ENCODE data around the gene HGD. TPM values are rescaled to one million over a fixed set of nuclear protein-coding genes. Genes with fewer than 3 reads are reported as not detected.
A peak's percentile ranks its signal among the peaks of the same experiment; 100 is the strongest.

Gene HGD
- total and polyA plus RNA-seq, 2 donors (not counting 3 experiments of a cell fraction or from before 2014, with no cell fraction given), result 0.18 to 0.22 TPM

- H3K36me3 ChIP-seq (ENCODE audit: control insufficient read depth in 2 of 2, extremely low read depth in 1 of 2, insufficient read depth in 2 of 2, low read length in 2 of 2), result no peaks in the 10 kb centered on the region
- DNase-seq (ENCODE audit: low read depth, low spot score) (peak; percentile 2), FAIRE-seq (no peak)
- intact Hi-C loops (cut with micrococcal nuclease), result loop anchor here (10.0 kb wide), 1 partner anchor 624 kb away; no protein-coding TSS in a partner anchor
- H4K20me1 ChIP-seq (replicated peaks; ENCODE audit: control insufficient read depth, extremely low read depth, insufficient read depth, low read length), result no peaks in the 10 kb centered on the region
- no peak for TF ChIP-seq EZH2 (IDR thresholded peaks at IDR 0.05; ENCODE audit: borderline replicate concordance, low read depth, low read length, severe bottlenecking)
- TF ChIP-seq, protein P1, sequence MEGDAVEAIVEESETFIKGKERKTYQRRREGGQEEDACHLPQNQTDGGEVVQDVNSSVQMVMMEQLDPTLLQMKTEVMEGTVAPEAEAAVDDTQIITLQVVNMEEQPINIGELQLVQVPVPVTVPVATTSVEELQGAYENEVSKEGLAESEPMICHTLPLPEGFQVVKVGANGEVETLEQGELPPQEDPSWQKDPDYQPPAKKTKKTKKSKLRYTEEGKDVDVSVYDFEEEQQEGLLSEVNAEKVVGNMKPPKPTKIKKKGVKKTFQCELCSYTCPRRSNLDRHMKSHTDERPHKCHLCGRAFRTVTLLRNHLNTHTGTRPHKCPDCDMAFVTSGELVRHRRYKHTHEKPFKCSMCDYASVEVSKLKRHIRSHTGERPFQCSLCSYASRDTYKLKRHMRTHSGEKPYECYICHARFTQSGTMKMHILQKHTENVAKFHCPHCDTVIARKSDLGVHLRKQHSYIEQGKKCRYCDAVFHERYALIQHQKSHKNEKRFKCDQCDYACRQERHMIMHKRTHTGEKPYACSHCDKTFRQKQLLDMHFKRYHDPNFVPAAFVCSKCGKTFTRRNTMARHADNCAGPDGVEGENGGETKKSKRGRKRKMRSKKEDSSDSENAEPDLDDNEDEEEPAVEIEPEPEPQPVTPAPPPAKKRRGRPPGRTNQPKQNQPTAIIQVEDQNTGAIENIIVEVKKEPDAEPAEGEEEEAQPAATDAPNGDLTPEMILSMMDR (IDR thresholded peaks at IDR 0.05; ENCODE audit: extremely low read depth in 1 of 2, insufficient read depth in 1 of 2, low read depth in 1 of 2, low read length in 2 of 2), result no peak
- no peak for TF ChIP-seq JUN (IDR thresholded peaks at IDR 0.05; ENCODE audit: borderline replicate concordance, insufficient read depth, insufficient read length, low read depth)
- TF ChIP-seq, protein P2, sequence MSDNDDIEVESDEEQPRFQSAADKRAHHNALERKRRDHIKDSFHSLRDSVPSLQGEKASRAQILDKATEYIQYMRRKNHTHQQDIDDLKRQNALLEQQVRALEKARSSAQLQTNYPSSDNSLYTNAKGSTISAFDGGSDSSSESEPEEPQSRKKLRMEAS (IDR thresholded peaks at IDR 0.05; ENCODE audit: insufficient read depth, insufficient read length), result no peak
- no peak for TF ChIP-seq GATA2 (IDR thresholded peaks at IDR 0.05; ENCODE audit: insufficient read depth, insufficient read length, low read depth, low read length)
- TF ChIP-seq MYC (IDR thresholded peaks at IDR 0.05; ENCODE audit: low read depth, low read length), result no peak
- TF ChIP-seq FOS (IDR thresholded peaks at IDR 0.05; ENCODE audit: borderline replicate concordance, insufficient read depth, low read length), result no peak
- TF ChIP-seq POLR2AphosphoS5 (IDR thresholded peaks at IDR 0.05; ENCODE audit: insufficient read depth, low read depth, low read length), result no peak
- no peak for TF ChIP-seq POLR2A (IDR thresholded peaks at IDR 0.05; ENCODE audit: low read depth, low read length)
- H3K27me3 ChIP-seq (ENCODE audit: control insufficient read depth in 2 of 2, insufficient read depth in 2 of 2, low read length in 2 of 2), result no peaks in the 10 kb centered on the region
- H2AFZ ChIP-seq (ENCODE audit: low read depth, low read length), result no peak overlapping the region
- H3K9me3 ChIP-seq (replicated peaks; ENCODE audit: control insufficient read depth, insufficient read depth, low read length), result no peaks in the 10 kb centered on the region
- H3K4me1 ChIP-seq (ENCODE audit: control insufficient read depth, extremely low read depth, insufficient read depth, low read length), result no peaks in the 10 kb centered on the region
- ChIA-PET POLR2A (no interaction called here), CTCF (interaction anchor here (1.0 kb wide), 1 partner anchor 75 kb away, joined by 3 read pairs; the partner anchor contains the start of gene NDUFB4)
- BruUV-seq (replicated peaks), result no TSS peak
- dilution Hi-C loops (cut with MboI; ENCODE audit: extremely low pct_ligation_motif_present, low sequenced_read_pairs), result no loop called here
- H3K9ac ChIP-seq (replicated peaks; ENCODE audit: extremely low read depth, insufficient read depth, low read length), result no peak overlapping the region
- no peak overlapping the region for H3K4me3 ChIP-seq (replicated peaks in 1 of 3; ENCODE audit: insufficient read depth in 1 of 3, low read depth in 1 of 3, low read length in 3 of 3)
- no peaks in the 10 kb centered on the region for H3K79me2 ChIP-seq (ENCODE audit: control insufficient read depth, insufficient read depth, low read length)
- no peak overlapping the region for H3K27ac ChIP-seq (ENCODE audit: insufficient read depth, low read depth, low read length)
- no peak overlapping the region for H3K4me2 ChIP-seq (ENCODE audit: insufficient read depth, low read length)
- H3K9me1 ChIP-seq (replicated peaks; ENCODE audit: control insufficient read depth, extremely low read depth, insufficient read depth, low read length), result no peaks in the 10 kb centered on the region
Measured at GRCh38 chr3:120670576-120670975, 11.5 kb downstream of the HGD start.
